Activated T-cell treated with anti-CD3 and anti-CD28 coated beads for 1 hour (primary cell): Measurements from ENCODE around the gene ARHGAP12.

Experiments used
- DNase-seq: peaks from one replicate; pipeline ENCODE4 v3.0.0-alpha.2; 2020; ENCODE audit warnings: low read depth

ARHGAP12 gene

GRCh38 chr10:31762316-31762715 lies 166.3 kb downstream of the ARHGAP12 start:
- no peak for DNase-seq

- DNase-seq = no peak
Measured at GRCh38 chr10:31761156-31761555, 167.5 kb downstream of the ARHGAP12 start.

- no peak for DNase-seq
Measured at GRCh38 chr10:31760674-31761081, 168.0 kb downstream of the ARHGAP12 start.

- peak; percentile 90 for DNase-seq
Measured at GRCh38 chr10:31759799-31760626, 168.6 kb downstream of the ARHGAP12 start.

GRCh38 chr10:31759124-31759798 lies 169.4 kb downstream of the ARHGAP12 start:
- DNase-seq = peak; percentile 35

- no peak for DNase-seq
Measured at GRCh38 chr10:31758495-31758894, 170.1 kb downstream of the ARHGAP12 start.

- no peak for DNase-seq
Measured at GRCh38 chr10:31757831-31758230, 170.8 kb downstream of the ARHGAP12 start.

GRCh38 chr10:31757386-31757791 lies 171.2 kb downstream of the ARHGAP12 start:
- no peak for DNase-seq

GRCh38 chr10:31756729-31757110 lies 171.9 kb downstream of the ARHGAP12 start:
- no peak for DNase-seq

- no peak for DNase-seq
Measured at GRCh38 chr10:31756101-31756728, 172.4 kb downstream of the ARHGAP12 start.
